Upper lobe of left lung (tissue), 6 donors: ENCODE data around the gene BRI3BP. TPM values are rescaled to one million over a fixed set of nuclear protein-coding genes. Genes with fewer than 3 reads are reported as not detected.

Experiments
- ATAC-seq, 2 donors: fragments of 200-7000 bp; cut with Tn5 transposase; one replicate each; pipeline ENCODE4 v1.9.1; 2022; ENCODE audit warnings: mild to moderate bottlenecking in 2 of 2, moderate library complexity in 2 of 2; ENCODE audit not compliant: low FRiP score in 2 of 2
- DNase-seq, 2 donors: peaks; one replicate each; pipeline ENCODE4 v3.0.0-alpha.2; 2019 to 2020
- H3K27ac ChIP-seq, 4 donors: fragments of 200-600 bp; sonication (generic); one replicate each; pipeline ENCODE4 v1.5.1; 2016 to 2019
- H3K27me3 ChIP-seq, 4 donors: fragments of 200-600 bp; sonication (generic); one replicate each; pipeline ENCODE4 v1.5.1; 2017 to 2019
- H3K36me3 ChIP-seq, 4 donors: fragments of 200-600 bp; sonication (generic); one replicate each; pipeline ENCODE4 v1.5.1; 2016 to 2019
- H3K4me1 ChIP-seq, 4 donors: fragments of 200-600 bp; sonication (generic); one replicate each; pipeline ENCODE4 v1.5.1; 2018 to 2019
- H3K4me3 ChIP-seq, 4 donors: fragments of 200-600 bp; sonication (generic); one replicate each; pipeline ENCODE4 v1.5.1; 2017 to 2019; ENCODE audit warnings: mild to moderate bottlenecking in 2 of 4, moderate library complexity in 1 of 4
- H3K9me3 ChIP-seq, 4 donors: fragments of 200-600 bp; sonication (generic); one replicate each; pipeline ENCODE4 v1.5.1; 2018 to 2019
- EP300 ChIP-seq, 4 donors: sonication (generic); formaldehyde crosslinking; IDR thresholded peaks; one replicate each; pipeline ENCODE4 v1.5.1; 2017; ENCODE audit warnings: antibody characterized with exemption in 4 of 4, control low read depth in 2 of 4
- POLR2A ChIP-seq, 4 donors: fragments of 450-650 bp; IDR thresholded peaks; one replicate each; pipeline ENCODE4 v1.5.1; 2016 to 2017; ENCODE audit warnings: antibody characterized with exemption in 4 of 4, mild to moderate bottlenecking in 2 of 4
- POLR2AphosphoS5 ChIP-seq, 2 donors: sonication (generic); formaldehyde crosslinking; IDR thresholded peaks; one replicate each; pipeline ENCODE4 v1.5.1; 2017; ENCODE audit warnings: antibody characterized with exemption in 2 of 2
- WGBS, 2 donors: methylation state at CpG; one replicate each; pipeline ENCODE4 v1.1.5; 2017 to 2018; 5-methylcytosine and 5-hydroxymethylcytosine counted together
- total RNA-seq, 6 donors: library from RNA; depleted of rRNA in 4 of 6; stranded (reverse); fragments of >200 nt in 4 of 6; gene quantifications; one replicate each; pipeline versions ENCODE4 v1.1.0 to v1.2.1, GENCODE V29; 2016 to 2021
- TF ChIP-seq, protein P1 (sequence below), 6 experiments: fragments of 450-650 bp in 4 of 6; fragments of 200-600 bp in 2 of 6; sonication (generic) in 2 of 6; IDR thresholded peaks; one replicate each; pipeline ENCODE4 v1.5.1; 2016 to 2019; ENCODE audit warnings: antibody characterized with exemption in 6 of 6
- donor health status: DM: no; HTN: no; CAD: no; lungs with moderate emphysema.
- donor health status: DM: no; HTN: yes; CAD: no; lungs with severe emphysema.

Gene BRI3BP
- total RNA-seq, 6 donors from 2014 or later, result 3.1 to 8.5 (median 6.7) TPM

DNA sequence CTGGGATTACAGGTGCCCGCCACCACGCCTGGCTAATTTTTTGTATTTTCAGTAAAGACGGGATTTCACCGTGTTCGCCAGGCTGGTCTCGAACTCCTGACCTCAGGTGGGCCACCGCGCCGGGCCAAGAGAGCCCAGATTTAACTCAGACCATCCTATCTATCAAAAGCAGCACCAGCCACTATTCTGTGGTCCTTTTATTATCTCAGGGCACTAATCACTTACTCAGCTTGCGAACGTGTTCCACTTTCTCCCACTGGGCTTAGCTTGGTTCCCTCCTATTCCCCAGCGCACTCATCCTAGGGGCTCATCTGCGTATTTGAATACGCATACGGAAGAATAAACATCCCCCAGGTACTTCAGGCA, 55.6 kb downstream of the BRI3BP start:
- Histone ChIP-seq H3K4me1 (peaks cover 3 to 15% (median 6%) of the 10 kb centered on the region in 4 donors), H3K27me3 (no peaks in the 10 kb centered on the region), H3K27ac (peak overlapping the region in 2 of 4 donors; percentile 61 to 74), H3K9me3 (no peaks in the 10 kb centered on the region), H3K4me3 (peak overlapping the region; percentile 11 to 64 (median 52)), H3K36me3 (no peaks in the 10 kb centered on the region)
- TF ChIP-seq POLR2A (IDR thresholded peaks at IDR 0.05), result no peak
- no peak for TF ChIP-seq POLR2AphosphoS5 (IDR thresholded peaks at IDR 0.05)
- TF ChIP-seq, protein P1, sequence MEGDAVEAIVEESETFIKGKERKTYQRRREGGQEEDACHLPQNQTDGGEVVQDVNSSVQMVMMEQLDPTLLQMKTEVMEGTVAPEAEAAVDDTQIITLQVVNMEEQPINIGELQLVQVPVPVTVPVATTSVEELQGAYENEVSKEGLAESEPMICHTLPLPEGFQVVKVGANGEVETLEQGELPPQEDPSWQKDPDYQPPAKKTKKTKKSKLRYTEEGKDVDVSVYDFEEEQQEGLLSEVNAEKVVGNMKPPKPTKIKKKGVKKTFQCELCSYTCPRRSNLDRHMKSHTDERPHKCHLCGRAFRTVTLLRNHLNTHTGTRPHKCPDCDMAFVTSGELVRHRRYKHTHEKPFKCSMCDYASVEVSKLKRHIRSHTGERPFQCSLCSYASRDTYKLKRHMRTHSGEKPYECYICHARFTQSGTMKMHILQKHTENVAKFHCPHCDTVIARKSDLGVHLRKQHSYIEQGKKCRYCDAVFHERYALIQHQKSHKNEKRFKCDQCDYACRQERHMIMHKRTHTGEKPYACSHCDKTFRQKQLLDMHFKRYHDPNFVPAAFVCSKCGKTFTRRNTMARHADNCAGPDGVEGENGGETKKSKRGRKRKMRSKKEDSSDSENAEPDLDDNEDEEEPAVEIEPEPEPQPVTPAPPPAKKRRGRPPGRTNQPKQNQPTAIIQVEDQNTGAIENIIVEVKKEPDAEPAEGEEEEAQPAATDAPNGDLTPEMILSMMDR (IDR thresholded peaks at IDR 0.05), result no peak
- no peak for TF ChIP-seq EP300 (IDR thresholded peaks at IDR 0.05)
- ATAC-seq (peak in 1 of 2 donors; percentile 3), DNase-seq (no peak)
- WGBS, 2 donors, result 56 to 58% methylated on average over 15 of the region's 15 CpGs

DNA sequence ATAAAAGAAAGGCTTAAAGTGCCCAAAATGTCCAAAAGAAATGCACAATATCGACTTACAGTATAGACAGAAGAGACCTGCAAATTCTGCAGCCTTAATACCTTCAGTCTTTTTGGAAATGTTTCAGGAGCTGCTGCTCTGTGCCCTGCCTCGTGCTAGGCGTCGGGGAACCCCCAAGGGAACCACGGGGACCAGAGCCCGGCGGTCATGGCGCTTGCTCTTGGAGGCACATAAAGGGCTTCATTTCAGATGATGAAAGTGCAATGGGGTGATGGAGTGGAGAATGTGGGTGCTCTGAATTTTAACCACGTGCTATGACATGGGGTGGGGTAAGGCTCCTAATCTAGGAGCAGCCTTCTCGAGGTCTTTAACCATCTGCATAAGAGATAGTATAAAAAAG, 57.0 kb downstream of the BRI3BP start:
- TF ChIP-seq POLR2AphosphoS5 (IDR thresholded peaks at IDR 0.05) (no peak), EP300 (IDR thresholded peaks at IDR 0.05) (no peak), POLR2A (IDR thresholded peaks at IDR 0.05) (no peak)
- TF ChIP-seq, protein P1 (IDR thresholded peaks at IDR 0.05), result no peak
- ATAC-seq (no peak), DNase-seq (no peak)
- H3K4me1 ChIP-seq, result peaks cover 3 to 15% (median 6%) of the 10 kb centered on the region in 4 donors
- no peak overlapping the region for H3K4me3 ChIP-seq
- no peaks in the 10 kb centered on the region for H3K36me3 ChIP-seq
- H3K27me3 ChIP-seq, result no peaks in the 10 kb centered on the region
- no peak overlapping the region for H3K27ac ChIP-seq
- WGBS, 2 donors, result 89% methylated on average over 10 of the region's 10 CpGs
- no peaks in the 10 kb centered on the region for H3K9me3 ChIP-seq

DNA sequence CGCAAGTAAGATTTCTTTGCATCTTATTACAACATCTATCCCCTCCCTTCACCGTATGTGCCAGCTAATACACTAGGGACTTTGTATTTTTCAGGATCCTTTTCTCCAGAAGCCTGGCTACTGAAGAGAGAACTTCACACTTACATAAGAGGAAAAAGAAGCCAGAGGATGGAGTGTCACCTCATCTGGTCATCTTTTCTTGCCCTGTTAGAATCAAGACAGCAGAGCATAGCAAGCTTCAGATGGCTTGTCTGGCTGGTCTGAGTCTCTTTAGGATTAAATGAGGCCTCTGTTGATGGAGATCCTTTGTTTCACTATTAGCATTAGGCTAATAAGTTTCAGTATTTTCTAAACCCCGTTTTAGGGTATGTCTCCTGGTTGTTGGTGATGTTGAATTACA, 57.4 kb downstream of the BRI3BP start:
- ATAC-seq (no peak), DNase-seq (no peak)
- Histone ChIP-seq H3K9me3 (no peaks in the 10 kb centered on the region), H3K4me1 (peaks cover 3 to 15% (median 6%) of the 10 kb centered on the region in 4 donors), H3K27me3 (no peaks in the 10 kb centered on the region), H3K27ac (no peak overlapping the region), H3K36me3 (no peaks in the 10 kb centered on the region), H3K4me3 (no peak overlapping the region)
- 80 to 89% methylated on average over 3 of the region's 3 CpGs for WGBS, 2 donors
- no peak for TF ChIP-seq POLR2AphosphoS5 (IDR thresholded peaks at IDR 0.05)
- TF ChIP-seq, protein P1 (IDR thresholded peaks at IDR 0.05), result no peak
- TF ChIP-seq EP300 (IDR thresholded peaks at IDR 0.05), result no peak
- TF ChIP-seq POLR2A (IDR thresholded peaks at IDR 0.05), result no peak

DNA sequence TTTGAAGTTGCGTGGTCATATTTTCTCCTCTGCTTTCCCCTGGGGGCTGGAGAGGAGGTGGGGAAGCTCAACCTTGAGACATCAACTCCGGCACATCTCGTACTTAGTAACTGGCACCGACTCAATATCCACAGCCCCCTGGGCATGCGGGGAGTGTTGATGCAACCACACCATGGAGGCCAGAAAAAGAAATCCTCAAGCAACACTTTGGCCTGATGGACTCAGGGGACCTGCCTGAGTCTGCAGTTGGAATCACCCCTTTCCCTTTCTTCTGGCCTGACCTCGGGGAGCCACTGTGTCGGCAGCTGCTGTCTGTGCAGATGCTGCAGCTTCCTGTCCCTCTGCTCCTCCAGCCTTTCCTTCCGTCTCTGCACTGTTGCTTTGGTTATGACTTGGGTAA, 60.4 kb downstream of the BRI3BP start:
- WGBS, 2 donors, result 79 to 83% methylated on average over 8 of the region's 8 CpGs
- ATAC-seq (no peak), DNase-seq (no peak)
- no peak overlapping the region for H3K27ac ChIP-seq
- no peaks in the 10 kb centered on the region for H3K27me3 ChIP-seq
- no peak overlapping the region for H3K4me3 ChIP-seq
- H3K9me3 ChIP-seq, result no peaks in the 10 kb centered on the region
- peaks cover 3 to 12% (median 6%) of the 10 kb centered on the region in 4 donors for H3K4me1 ChIP-seq
- TF ChIP-seq POLR2A (IDR thresholded peaks at IDR 0.05), result no peak
- no peak for TF ChIP-seq POLR2AphosphoS5 (IDR thresholded peaks at IDR 0.05)
- no peak for TF ChIP-seq EP300 (IDR thresholded peaks at IDR 0.05)
- TF ChIP-seq, protein P1 (IDR thresholded peaks at IDR 0.05), result no peak
- no peaks in the 10 kb centered on the region for H3K36me3 ChIP-seq

DNA sequence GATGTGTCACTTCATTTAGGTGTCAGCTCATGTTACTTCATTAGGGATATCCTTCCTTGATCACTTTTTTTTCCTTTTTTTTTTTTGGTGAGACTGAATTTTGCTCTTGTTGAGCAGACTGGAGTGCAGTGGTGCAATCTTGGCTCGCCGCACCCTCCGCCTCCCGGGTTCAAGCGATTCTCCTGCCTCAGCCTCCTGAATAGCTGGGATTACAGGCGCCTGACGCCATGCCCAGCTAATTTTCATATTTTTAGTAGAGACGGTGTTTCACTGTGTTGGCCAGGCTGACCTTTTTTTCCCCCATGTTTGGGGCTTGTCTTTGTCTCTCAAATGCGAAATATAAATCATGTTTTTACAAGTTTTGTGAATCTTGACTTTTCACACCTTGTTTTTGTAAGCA, 62.1 kb downstream of the BRI3BP start:
- H3K4me1 ChIP-seq, result no peaks in the 10 kb centered on the region
- DNase-seq, result no peak
- no peak for ATAC-seq
- no peak for TF ChIP-seq POLR2A (IDR thresholded peaks at IDR 0.05)
- TF ChIP-seq, protein P1 (IDR thresholded peaks at IDR 0.05), result no peak
- TF ChIP-seq POLR2AphosphoS5 (IDR thresholded peaks at IDR 0.05), result no peak
- TF ChIP-seq EP300 (IDR thresholded peaks at IDR 0.05), result no peak
- H3K27ac ChIP-seq, result no peak overlapping the region
- no peaks in the 10 kb centered on the region for H3K27me3 ChIP-seq
- WGBS, 2 donors, result 81 to 96% methylated on average over 9 of the region's 9 CpGs
- H3K9me3 ChIP-seq, result no peaks in the 10 kb centered on the region
- H3K36me3 ChIP-seq, result no peaks in the 10 kb centered on the region
- no peak overlapping the region for H3K4me3 ChIP-seq
